Measurements from ENCODE around the gene DSC2.

GRCh38 chr18:31138709-31139108 lies 36.5 kb upstream of the DSC2 start:
- TF ChIP-seq CTCF (IDR thresholded peaks at IDR 0.05): no peak
- TF ChIP-seq ZFX (IDR thresholded peaks at IDR 0.05; ENCODE audit: borderline replicate concordance): no peak
